Uterus (tissue), 2 donors: ENCODE results near the gene BBX.
"Not testable (repeated sequence)": the region's sequence is repeated elsewhere in the genome, so short reads cannot be mapped to it uniquely, and the experiment has no call there.

ENCODE experiments used
- CTCF ChIP-seq, 4 experiments: fragments of 200-600 bp in 2 of 4; fragments of 450-650 bp in 2 of 4; sonication (generic) in 2 of 4; IDR thresholded peaks; one replicate each; pipeline ENCODE4 v1.5.1; 2016 to 2019; ENCODE audit warnings: antibody characterized with exemption in 4 of 4, mild to moderate bottlenecking in 2 of 4, moderate library complexity in 1 of 4
- POLR2A ChIP-seq, 2 donors: fragments of 450-650 bp; IDR thresholded peaks; one replicate each; pipeline ENCODE4 v1.6.1; 2016; ENCODE audit warnings: antibody characterized with exemption in 2 of 2, mild to moderate bottlenecking in 1 of 2, moderate library complexity in 1 of 2

- TF ChIP-seq CTCF, POLR2A (IDR thresholded peaks at IDR 0.05): not testable (repeated sequence)
Measured at GRCh38 chr3:107571492-107571891, 48.7 kb downstream of the BBX start.
